Measurements from ENCODE around the gene ACP4.

Gene ACP4

GRCh38 chr19:50827476-50827875 is 37.3 kb downstream of the ACP4 start:
- Histone ChIP-seq H3K14ac (ENCODE audit: low read length) (no peak overlapping the region), H3K27ac (replicated peaks; ENCODE audit: low read length) (no peak overlapping the region), H3K9ac (ENCODE audit: low read depth, low read length, poor library complexity) (no peak overlapping the region), H3K4me2 (ENCODE audit: insufficient read depth, low read length, poor library complexity, severe bottlenecking) (no peak overlapping the region), H3K79me1 (ENCODE audit: low read depth, low read length) (no peaks in the 10 kb centered on the region), H3K4ac (ENCODE audit: low read length) (peak overlapping the region; percentile 17), H4K91ac (ENCODE audit: low read depth, low read length, poor library complexity) (no peak overlapping the region), H2AFZ (ENCODE audit: low read length) (no peak overlapping the region), H2BK120ac (ENCODE audit: low read depth, low read length) (no peak overlapping the region), H2BK12ac (ENCODE audit: low read length) (no peak overlapping the region), H3K23ac (ENCODE audit: low read depth, low read length, poor library complexity) (peak overlapping the region; percentile 67), H4K8ac (ENCODE audit: low read depth, low read length) (no peak overlapping the region), H2BK5ac (ENCODE audit: low read length) (no peak overlapping the region), H3K18ac (ENCODE audit: low read length) (peak overlapping the region; percentile 67), H2BK15ac (ENCODE audit: low read length) (no peak overlapping the region), H3K27me3 (ENCODE audit: control insufficient read depth in 3 of 3, insufficient read depth in 3 of 3, low read depth in 1 of 3, low read length in 3 of 3) (peaks cover 0 to 27% (median 5%) of the 10 kb centered on the region in 3 experiments), H2AK5ac (ENCODE audit: low read depth, low read length) (no peak overlapping the region), H3K4me1 (ENCODE audit: control insufficient read depth in 2 of 2, insufficient read depth in 1 of 2, low read depth in 1 of 2, low read length in 2 of 2) (peaks cover 0 to 3% of the 10 kb centered on the region in 2 donors), H3K4me3 (ENCODE audit: low read length in 2 of 2) (no peak overlapping the region), H3K36me3 (replicated peaks in 1 of 2; ENCODE audit: control insufficient read depth in 2 of 2, insufficient read depth in 2 of 2, low read length in 2 of 2) (no peaks in the 10 kb centered on the region), H3K9me3 (replicated peaks in 1 of 2; ENCODE audit: control insufficient read depth in 2 of 2, insufficient read depth in 1 of 2, low read depth in 1 of 2, low read length in 2 of 2) (peaks cover 0 to 6% of the 10 kb centered on the region in 2 donors)
- DNase-seq (ENCODE audit: low spot score): no peak
- WGBS, 2 donors (ENCODE audit: extremely low coverage in 2 of 2, insufficient read length in 2 of 2, insufficient replicate concordance in 1 of 2): no CpG with 5 or more reads among the region's 14 CpGs

GRCh38 chr19:50829801-50830200 is 39.6 kb downstream of the ACP4 start:
- no peak overlapping the region for H2BK120ac ChIP-seq (ENCODE audit: low read depth, low read length)
- no peak overlapping the region for H3K9ac ChIP-seq (ENCODE audit: low read depth, low read length, poor library complexity)
- H3K14ac ChIP-seq (ENCODE audit: low read length): no peak overlapping the region
- H3K4ac ChIP-seq (ENCODE audit: low read length): no peak overlapping the region
- H3K36me3 ChIP-seq (replicated peaks in 1 of 2; ENCODE audit: control insufficient read depth in 2 of 2, insufficient read depth in 2 of 2, low read length in 2 of 2): no peaks in the 10 kb centered on the region
- no peak overlapping the region for H4K91ac ChIP-seq (ENCODE audit: low read depth, low read length, poor library complexity)
- H3K79me1 ChIP-seq (ENCODE audit: low read depth, low read length): no peaks in the 10 kb centered on the region
- H3K27me3 ChIP-seq (ENCODE audit: control insufficient read depth in 3 of 3, insufficient read depth in 3 of 3, low read depth in 1 of 3, low read length in 3 of 3): peaks cover 0 to 11% (median 9%) of the 10 kb centered on the region in 3 experiments
- no peak overlapping the region for H2AFZ ChIP-seq (ENCODE audit: low read length)
- no peak overlapping the region for H3K23ac ChIP-seq (ENCODE audit: low read depth, low read length, poor library complexity)
- no peak overlapping the region for H3K4me2 ChIP-seq (ENCODE audit: insufficient read depth, low read length, poor library complexity, severe bottlenecking)
- no peak for DNase-seq (ENCODE audit: low spot score)
- no peak overlapping the region for H2AK5ac ChIP-seq (ENCODE audit: low read depth, low read length)
- H2BK12ac ChIP-seq (ENCODE audit: low read length): no peak overlapping the region
- no peak overlapping the region for H4K8ac ChIP-seq (ENCODE audit: low read depth, low read length)
- H3K18ac ChIP-seq (ENCODE audit: low read length): no peak overlapping the region
- WGBS, 2 donors (ENCODE audit: extremely low coverage in 2 of 2, insufficient read length in 2 of 2, insufficient replicate concordance in 1 of 2): no CpG with 5 or more reads among the region's 5 CpGs
- no peak overlapping the region for H3K27ac ChIP-seq (replicated peaks; ENCODE audit: low read length)
- peaks cover under 1 to 6% of the 10 kb centered on the region in 2 donors for H3K9me3 ChIP-seq (replicated peaks in 1 of 2; ENCODE audit: control insufficient read depth in 2 of 2, insufficient read depth in 1 of 2, low read depth in 1 of 2, low read length in 2 of 2)
- peaks cover 0 to 3% of the 10 kb centered on the region in 2 donors for H3K4me1 ChIP-seq (ENCODE audit: control insufficient read depth in 2 of 2, insufficient read depth in 1 of 2, low read depth in 1 of 2, low read length in 2 of 2)
- H2BK15ac ChIP-seq (ENCODE audit: low read length): no peak overlapping the region
- peak overlapping the region in 1 of 2 donors; percentile 57 for H3K4me3 ChIP-seq (ENCODE audit: low read length in 2 of 2)
- H2BK5ac ChIP-seq (ENCODE audit: low read length): no peak overlapping the region

GRCh38 chr19:50830266-50831025 is 40.2 kb downstream of the ACP4 start:
- Histone ChIP-seq H2BK15ac (ENCODE audit: low read length) (no peak overlapping the region), H3K36me3 (replicated peaks in 1 of 2; ENCODE audit: control insufficient read depth in 2 of 2, insufficient read depth in 2 of 2, low read length in 2 of 2) (no peaks in the 10 kb centered on the region), H4K91ac (ENCODE audit: low read depth, low read length, poor library complexity) (no peak overlapping the region), H3K4me1 (ENCODE audit: control insufficient read depth in 2 of 2, insufficient read depth in 1 of 2, low read depth in 1 of 2, low read length in 2 of 2) (peaks cover 0 to 3% of the 10 kb centered on the region in 2 donors), H2BK12ac (ENCODE audit: low read length) (no peak overlapping the region), H3K14ac (ENCODE audit: low read length) (no peak overlapping the region), H3K4me3 (ENCODE audit: low read length in 2 of 2) (peak overlapping the region in 1 of 2 donors; percentile 57), H3K9ac (ENCODE audit: low read depth, low read length, poor library complexity) (no peak overlapping the region), H3K18ac (ENCODE audit: low read length) (no peak overlapping the region), H3K27ac (replicated peaks; ENCODE audit: low read length) (no peak overlapping the region), H3K4me2 (ENCODE audit: insufficient read depth, low read length, poor library complexity, severe bottlenecking) (no peak overlapping the region), H3K9me3 (replicated peaks in 1 of 2; ENCODE audit: control insufficient read depth in 2 of 2, insufficient read depth in 1 of 2, low read depth in 1 of 2, low read length in 2 of 2) (peaks cover 4 to 6% of the 10 kb centered on the region in 2 donors), H2AK5ac (ENCODE audit: low read depth, low read length) (no peak overlapping the region), H2AFZ (ENCODE audit: low read length) (no peak overlapping the region), H2BK120ac (ENCODE audit: low read depth, low read length) (no peak overlapping the region), H3K4ac (ENCODE audit: low read length) (no peak overlapping the region), H3K27me3 (ENCODE audit: control insufficient read depth in 3 of 3, insufficient read depth in 3 of 3, low read depth in 1 of 3, low read length in 3 of 3) (peaks cover 0 to 18% (median 15%) of the 10 kb centered on the region in 3 experiments), H3K79me1 (ENCODE audit: low read depth, low read length) (no peaks in the 10 kb centered on the region), H3K23ac (ENCODE audit: low read depth, low read length, poor library complexity) (peak overlapping the region; percentile 25), H2BK5ac (ENCODE audit: low read length) (no peak overlapping the region), H4K8ac (ENCODE audit: low read depth, low read length) (no peak overlapping the region)
- DNase-seq (ENCODE audit: low spot score): no peak
- WGBS, 2 donors (ENCODE audit: extremely low coverage in 2 of 2, insufficient read length in 2 of 2, insufficient replicate concordance in 1 of 2): no CpG with 5 or more reads among the region's 17 CpGs

GRCh38 chr19:50831026-50831396 is 40.8 kb downstream of the ACP4 start:
- Histone ChIP-seq H3K18ac (ENCODE audit: low read length) (no peak overlapping the region), H3K9ac (ENCODE audit: low read depth, low read length, poor library complexity) (no peak overlapping the region), H3K79me1 (ENCODE audit: low read depth, low read length) (no peaks in the 10 kb centered on the region), H3K27me3 (ENCODE audit: control insufficient read depth in 3 of 3, insufficient read depth in 3 of 3, low read depth in 1 of 3, low read length in 3 of 3) (peaks cover 0 to 23% (median 20%) of the 10 kb centered on the region in 3 experiments), H4K8ac (ENCODE audit: low read depth, low read length) (no peak overlapping the region), H2BK12ac (ENCODE audit: low read length) (no peak overlapping the region), H3K4ac (ENCODE audit: low read length) (no peak overlapping the region), H2BK5ac (ENCODE audit: low read length) (no peak overlapping the region), H3K4me3 (ENCODE audit: low read length in 2 of 2) (peak overlapping the region in 1 of 2 donors; percentile 15), H2AFZ (ENCODE audit: low read length) (no peak overlapping the region), H2AK5ac (ENCODE audit: low read depth, low read length) (no peak overlapping the region), H2BK15ac (ENCODE audit: low read length) (no peak overlapping the region), H3K27ac (replicated peaks; ENCODE audit: low read length) (no peak overlapping the region), H3K36me3 (replicated peaks in 1 of 2; ENCODE audit: control insufficient read depth in 2 of 2, insufficient read depth in 2 of 2, low read length in 2 of 2) (no peaks in the 10 kb centered on the region), H2BK120ac (ENCODE audit: low read depth, low read length) (no peak overlapping the region), H3K4me1 (ENCODE audit: control insufficient read depth in 2 of 2, insufficient read depth in 1 of 2, low read depth in 1 of 2, low read length in 2 of 2) (peaks cover 0 to 3% of the 10 kb centered on the region in 2 donors), H3K9me3 (replicated peaks in 1 of 2; ENCODE audit: control insufficient read depth in 2 of 2, insufficient read depth in 1 of 2, low read depth in 1 of 2, low read length in 2 of 2) (peaks cover 4 to 6% of the 10 kb centered on the region in 2 donors), H4K91ac (ENCODE audit: low read depth, low read length, poor library complexity) (no peak overlapping the region), H3K4me2 (ENCODE audit: insufficient read depth, low read length, poor library complexity, severe bottlenecking) (no peak overlapping the region), H3K23ac (ENCODE audit: low read depth, low read length, poor library complexity) (no peak overlapping the region), H3K14ac (ENCODE audit: low read length) (no peak overlapping the region)
- DNase-seq (ENCODE audit: low spot score): no peak
- WGBS, 2 donors (ENCODE audit: extremely low coverage in 2 of 2, insufficient read length in 2 of 2, insufficient replicate concordance in 1 of 2): no CpG with 5 or more reads among the region's 7 CpGs

All from neuronal stem cell (in vitro differentiated cells).